HUDEP-2 (cell line): ENCODE measurements around the gene C15orf61.

ENCODE experiments used
- DNase-seq, 76 experiments: peaks; one replicate each; lab custom pipeline; 2025; ENCODE audit not compliant: unreplicated experiment in 76 of 76; lab: John Stamatoyannopoulos, UW

Gene C15orf61

DNA sequence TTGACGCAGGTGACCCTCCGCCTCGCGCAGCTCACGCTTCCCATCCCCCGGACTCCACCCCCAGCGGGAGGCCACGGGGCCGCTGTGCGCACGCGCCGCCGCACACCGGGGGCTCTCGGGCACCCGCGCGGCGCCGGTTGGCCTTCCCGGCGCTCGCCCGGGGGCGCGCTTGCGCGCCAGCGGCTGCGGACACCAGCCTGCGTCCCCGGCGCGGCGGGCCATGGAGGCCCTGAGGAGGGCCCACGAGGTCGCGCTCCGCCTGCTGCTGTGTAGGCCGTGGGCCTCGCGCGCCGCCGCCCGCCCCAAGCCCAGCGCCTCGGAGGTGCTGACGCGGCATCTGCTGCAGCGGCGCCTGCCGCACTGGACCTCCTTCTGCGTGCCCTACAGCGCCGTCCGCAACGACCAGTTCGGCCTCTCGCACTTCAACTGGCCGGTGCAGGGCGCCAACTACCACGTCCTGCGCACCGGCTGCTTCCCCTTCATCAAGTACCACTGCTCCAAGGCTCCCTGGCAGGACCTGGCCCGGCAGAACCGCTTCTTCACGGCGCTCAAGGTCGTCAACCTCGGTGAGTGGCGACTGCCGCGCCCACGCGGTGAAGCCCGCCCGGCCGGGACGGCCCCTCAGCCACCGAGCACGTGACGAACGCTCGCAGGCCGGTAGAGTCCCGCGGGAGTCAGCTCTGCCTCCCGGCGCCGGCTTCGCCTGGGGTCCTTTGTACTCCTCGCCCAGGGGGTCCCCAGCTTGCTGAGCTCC is at the start of gene C15orf61:
Gene C15orf61, plus strand, starts transcription at position 103 of the 754 bp plus-strand sequence. Its CDS starts 118 bp downstream, at position 221.
- peak in 73 of 76 experiments; percentile 15 to 87 (median 68) for DNase-seq

DNA sequence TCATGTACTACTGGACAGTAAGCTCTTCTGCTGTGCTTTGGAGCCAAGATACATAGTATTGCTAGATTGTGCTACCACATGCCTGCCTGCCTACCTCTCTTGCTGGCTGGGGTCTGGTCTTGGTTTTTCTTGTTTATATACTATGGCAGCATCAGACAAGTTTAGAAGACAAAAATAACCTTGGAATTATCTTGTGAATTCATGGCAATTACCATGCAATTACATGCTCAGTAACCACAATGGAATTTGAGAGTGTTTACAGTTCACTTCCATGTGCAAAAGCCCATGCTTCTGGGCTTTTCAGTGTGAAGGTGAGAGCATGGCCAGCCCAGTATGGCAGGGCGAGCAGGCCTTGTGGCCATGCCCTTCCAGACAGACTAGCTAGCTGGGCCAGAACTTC is 48.0 kb upstream of the C15orf61 start:
- no peak for DNase-seq

DNA sequence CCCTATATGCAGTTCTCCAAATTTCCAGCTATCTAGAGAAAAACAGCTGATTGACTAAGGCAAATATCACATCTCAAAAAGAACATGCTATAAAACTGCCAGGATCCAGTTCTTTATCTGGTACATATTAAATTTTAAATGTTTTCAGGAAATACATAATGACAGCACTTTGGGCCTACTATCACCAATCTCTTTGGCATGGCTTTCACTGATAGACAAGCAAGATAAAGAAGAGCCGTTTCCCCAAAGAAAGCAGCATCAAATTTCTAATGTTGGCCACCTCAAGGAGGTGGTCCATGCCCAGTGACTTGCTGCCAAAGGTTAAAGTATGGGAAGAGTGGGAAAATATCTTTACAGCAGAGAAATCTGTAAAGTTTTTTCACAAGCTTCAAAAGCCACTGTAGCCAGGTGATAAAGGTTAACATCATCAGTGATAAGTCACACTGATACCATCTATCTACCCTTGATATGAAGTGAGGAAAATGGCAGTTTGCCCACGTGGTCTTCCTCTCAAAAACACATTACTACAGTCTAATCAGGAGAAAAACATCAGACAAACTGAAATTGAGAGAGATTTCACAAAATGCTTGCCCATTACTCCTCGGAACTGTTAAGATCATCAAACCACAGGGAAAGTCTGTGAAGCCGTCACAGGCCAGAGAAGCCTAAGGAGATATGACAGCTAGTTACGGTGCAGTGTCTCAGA is 46.4 kb upstream of the C15orf61 start:
- DNase-seq, result no peak

DNA sequence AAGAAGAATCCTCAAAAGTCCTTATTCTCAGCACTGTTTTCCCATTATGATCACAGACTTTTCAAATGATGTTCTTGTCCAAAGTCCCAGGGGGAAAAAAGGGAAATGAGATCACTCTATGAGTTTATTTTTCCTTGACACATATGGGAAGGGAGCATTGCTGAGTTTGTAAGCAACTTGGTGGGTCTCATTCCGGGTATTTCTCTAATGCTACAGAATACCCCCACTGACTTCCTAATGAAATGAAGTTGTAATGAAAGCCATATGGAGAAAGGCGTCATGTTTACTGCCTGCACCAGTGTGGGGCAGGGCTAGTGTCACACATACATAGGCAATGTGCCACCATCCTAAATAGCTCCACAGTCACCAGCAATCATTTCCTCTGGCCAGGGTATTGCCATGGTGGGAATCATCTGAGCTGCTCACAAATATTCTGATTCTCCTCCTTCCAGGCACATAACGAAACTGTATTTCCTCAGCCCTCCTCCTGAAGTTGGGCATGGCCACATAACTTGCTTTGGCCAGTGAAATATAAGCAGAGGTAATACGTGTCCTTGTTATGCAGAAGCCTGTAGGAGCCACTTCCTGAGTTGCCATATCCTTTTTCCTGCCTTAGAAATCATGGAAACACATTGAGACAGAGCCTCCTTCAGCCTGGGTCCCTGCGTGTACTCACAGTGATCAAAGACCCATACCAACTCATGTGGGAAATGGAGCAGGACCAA is 41.0 kb upstream of the C15orf61 start:
- no peak for DNase-seq

DNA sequence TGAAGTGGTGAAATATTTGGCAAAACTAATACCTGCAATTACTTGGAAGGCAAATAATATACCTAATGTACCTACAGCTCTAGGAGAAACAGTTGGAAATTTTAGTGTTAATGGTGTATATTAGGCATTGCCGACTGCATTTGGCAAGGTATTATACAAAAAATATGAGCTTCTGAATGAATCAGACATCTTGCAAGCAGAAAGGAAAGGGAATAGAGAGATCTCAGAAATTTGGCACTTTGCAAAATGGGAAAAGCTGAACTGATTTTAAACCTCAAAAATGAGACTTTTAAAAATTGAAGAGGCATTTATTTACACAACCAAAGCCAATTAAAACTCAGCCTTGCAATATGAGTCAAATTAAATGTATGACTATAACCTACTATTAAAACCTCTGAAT is 40.2 kb upstream of the C15orf61 start:
- no peak for DNase-seq

DNA sequence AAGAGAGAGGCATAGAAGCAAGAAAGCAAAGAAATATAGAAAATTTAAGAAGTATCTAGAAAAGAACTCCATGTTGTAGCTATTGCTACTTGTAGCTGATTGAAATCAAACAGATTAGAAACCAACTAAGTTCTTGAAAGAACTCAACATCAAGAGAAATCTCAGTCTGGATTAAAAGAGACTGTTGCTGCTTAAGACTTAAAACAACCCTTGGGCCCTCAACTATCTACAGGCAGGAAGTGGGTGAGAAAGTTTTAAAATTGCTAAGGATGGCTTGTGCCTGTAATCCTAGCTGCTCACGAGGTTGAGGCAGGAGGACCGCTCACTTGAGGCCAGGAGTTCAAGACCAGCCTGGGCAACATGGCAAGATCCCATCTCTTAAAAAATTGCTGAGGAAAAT is 39.3 kb upstream of the C15orf61 start:
- no peak for DNase-seq

DNA sequence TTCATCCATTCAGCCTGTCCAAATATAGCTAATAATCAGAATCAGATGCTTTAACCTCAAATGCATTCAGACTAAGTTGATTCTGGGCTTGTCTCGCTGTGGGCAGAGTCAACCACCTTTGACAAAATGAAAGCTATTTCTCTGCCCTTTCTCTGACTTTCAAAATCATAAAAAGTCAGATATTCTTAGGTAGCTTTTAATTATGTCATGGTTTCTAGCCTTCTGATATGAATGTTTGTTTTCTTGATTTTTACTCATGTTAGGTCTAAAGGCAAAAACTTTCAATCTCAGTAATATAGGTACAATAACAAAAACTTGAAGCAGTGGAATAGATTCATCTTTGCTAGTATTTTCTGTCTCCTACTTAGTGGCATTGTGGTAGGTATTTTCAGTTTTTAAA is 25.3 kb upstream of the C15orf61 start:
- DNase-seq, result no peak

DNA sequence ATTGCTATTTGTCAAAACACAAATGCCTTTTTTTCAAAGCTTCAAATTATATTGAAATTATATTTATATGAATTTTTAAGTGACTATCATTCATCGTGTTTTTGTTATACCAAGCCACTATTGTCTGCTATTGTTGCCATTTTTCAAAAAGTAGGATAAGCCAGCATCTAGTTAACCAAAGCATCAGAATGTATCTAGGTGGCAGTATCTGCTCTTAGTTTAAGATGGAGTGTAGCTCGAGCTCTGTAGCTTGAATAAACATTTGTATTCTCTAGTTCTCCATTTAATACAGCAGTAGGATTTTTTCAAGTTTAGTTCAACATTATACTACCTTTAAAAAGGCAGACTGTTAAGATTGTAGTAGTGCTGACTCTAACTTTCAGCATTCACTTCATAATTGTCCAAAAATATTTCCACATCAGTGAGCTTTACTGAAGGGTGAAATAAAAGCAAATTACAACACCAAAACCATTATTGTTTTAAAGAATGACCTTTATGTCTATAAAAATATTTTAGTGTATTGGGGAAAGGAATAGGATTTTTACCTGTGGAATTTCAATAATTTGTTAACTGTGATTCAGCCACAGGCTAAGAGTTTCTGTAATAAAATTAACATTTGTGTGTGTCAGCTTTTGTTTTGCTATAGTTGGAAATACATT is 19.6 kb upstream of the C15orf61 start:
- peak in 3 of 76 experiments; percentile 3 to 7 (median 6) for DNase-seq

DNA sequence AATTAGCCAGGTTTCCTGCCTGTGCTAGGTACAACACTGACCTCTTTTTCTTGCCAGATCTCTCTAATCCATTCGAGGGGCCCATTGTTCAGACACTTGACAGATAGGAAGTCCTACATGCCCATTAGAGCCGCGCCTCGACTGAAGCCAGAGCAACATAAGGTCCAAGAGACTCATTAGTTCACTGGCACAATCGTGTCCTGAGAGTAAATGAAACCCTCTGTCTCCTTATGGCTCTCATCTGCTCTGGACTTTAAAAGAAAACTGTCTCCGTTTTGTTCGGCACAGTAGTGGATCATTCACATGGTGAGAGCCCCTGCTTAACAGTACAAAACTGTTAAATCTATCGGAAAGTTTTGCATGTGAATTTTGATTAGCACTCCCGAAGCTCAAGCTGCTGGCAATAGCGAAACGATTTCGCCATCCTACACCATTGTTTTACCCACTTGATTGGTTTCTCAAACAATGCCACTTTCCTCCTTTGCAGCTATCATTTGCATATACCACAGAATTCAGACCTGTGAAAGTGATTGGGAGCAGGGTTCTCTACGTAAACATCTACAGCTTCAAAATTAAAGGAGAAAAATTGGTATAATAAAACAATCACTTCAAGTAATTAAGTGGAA is 19.0 kb upstream of the C15orf61 start:
- no peak for DNase-seq

DNA sequence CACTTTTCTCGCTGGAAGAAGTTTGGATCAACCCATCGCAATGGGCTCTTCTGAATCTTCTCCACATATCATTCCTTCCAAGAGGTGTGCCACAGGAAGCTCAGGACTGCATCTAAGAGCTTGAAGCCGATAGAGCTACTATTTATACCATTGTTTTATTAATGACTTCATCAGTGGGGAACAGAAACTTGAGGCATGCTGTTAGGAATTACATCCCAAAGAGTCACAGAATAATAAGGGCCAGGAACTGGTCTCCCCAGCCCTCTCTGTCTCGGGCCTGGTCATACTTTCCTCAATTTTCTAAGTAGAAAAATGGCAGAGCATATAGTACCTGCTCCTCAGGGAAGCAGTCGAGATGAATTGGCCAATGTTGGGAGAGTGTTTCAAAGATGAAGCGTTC is 16.9 kb upstream of the C15orf61 start:
- no peak for DNase-seq

DNA sequence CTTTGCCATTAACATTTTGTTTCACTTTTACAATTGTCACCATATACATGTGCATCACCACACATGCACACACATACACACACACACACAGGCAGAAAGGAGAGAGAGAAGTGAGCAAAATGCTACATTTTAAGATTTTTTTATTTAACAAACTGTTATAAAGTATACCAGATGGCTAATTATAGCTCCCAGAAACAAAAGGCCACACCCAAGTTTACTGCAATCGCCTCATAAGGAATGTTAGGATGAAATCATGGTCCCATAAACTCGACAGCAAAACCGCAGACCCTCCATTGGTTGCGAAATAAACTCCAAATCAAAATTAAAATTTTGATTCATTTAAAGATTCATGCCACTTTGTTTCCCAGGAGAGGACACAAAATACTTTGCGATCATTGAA is 16.1 kb upstream of the C15orf61 start:
- no peak for DNase-seq

DNA sequence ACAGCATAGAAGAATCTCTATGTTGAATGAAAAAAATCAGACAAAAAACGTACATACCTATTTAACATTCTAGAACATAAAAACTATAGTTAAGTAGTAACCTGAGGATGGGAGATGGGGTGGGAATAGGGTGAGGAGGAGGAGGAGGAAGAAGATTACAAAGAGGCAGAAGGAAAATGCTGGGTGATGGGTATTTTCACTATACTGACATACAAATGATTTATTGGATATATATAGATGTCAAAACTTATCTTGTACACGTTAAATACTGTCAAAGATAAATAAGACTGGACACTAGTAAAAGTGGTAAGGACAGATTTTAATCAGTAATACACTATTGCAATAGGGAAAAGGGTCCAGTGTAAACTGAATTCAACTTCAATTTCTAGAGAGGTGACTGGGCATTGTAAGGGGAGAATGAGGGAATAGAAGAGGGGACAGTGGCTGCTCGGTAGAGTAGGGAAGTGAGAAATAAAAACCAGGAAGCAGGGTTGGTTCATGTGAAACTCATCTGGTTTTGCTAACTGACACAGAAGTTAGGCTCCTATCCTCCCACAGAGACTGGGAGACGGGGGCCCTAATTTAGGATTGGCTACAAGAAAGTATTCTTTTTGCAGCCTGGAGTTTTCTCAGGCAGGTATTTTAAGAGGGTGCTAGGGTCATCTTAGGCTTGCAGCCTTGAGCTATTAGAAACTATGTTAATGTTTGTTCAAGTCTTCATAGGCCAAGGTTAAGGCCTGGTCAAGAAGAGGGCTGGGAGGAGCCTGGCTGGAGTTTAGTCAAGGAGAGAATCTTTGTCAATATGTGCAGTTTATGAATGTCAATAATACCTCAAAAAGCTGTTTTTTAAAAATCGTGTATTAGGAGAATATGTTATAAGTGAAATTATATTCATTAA is 15.0 kb upstream of the C15orf61 start:
- DNase-seq, result no peak

DNA sequence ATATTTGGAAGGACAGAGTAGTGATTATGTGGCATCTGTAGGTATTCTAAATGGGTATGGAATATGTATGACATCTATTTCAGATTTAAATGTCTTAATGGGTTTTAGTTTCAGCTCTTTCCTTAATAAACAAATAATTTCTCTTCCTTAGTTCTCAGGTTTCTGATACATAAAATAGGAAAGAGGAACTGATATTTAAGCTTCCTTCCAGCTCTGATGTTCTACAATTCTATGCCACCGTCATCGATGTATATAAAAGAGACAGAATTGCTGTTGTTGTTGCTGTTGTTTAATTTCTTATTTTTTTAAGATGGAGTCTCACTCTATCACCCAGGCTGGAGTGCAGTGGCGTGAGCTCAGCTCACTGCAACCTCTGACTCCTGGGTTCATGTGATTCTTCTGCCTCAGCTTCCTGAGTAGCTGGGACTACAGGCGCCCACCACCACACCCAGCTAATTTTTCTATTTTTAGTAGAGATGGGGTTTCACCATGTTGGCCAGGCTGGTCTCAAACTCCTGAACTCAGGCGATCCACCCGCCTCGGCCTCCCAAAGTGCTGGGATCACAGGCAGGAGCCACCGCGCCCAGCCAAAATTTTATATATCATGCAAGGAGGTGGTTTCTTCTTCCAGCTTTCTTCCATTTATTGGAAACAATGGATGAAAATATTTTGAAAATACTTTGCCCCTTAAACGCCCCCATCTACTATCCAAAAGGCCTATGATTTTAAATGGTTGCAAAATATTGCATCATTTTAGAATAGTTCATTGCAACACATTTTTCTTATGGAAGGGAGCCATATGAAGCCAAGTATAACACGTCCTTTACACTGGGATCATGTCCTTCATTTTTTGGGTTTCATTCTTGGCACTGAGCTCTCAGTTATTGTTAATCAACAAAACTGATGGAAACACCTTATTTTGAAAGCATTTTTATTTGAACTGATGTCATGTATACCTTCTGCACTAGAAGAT is 13.9 kb upstream of the C15orf61 start:
- no peak for DNase-seq

DNA sequence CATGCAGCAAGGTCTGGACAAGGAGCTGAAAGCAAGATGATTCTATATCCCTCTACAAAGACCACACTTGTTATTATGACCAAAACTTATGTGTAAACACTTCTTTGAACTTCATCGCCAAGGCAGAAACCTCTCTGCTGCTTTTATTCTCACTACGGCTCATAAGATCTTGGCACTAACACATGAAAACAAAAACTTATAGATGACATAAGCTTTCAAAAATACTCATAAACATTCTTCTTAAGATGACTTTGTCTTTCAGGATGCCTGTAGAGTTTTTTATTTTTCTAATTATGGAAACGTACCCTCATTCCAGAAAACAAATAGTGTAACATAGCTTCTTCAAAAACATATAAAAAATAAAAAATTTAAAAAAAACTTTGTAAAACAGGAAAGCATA is 12.5 kb upstream of the C15orf61 start:
- DNase-seq, result no peak

DNA sequence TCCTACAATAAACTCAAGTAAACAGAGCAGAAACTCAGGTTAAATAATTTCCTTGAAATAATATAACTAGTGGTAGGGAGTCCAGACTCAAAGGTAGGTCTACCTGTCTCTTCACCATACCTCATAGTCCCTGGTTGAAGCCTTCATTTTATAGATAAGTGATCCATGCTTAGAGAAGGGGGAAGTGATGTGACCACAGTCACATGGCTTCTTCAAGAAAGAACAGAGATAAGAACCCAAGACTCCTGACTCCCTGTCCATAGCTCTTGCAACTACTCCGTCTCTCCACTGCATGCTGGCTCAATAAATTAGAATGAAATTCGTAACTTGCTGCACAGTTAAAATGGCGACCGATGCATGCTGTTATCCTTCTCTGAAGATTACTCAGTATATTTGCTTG is 11.0 kb upstream of the C15orf61 start:
- peak in 17 of 76 experiments; percentile 2 to 40 (median 11) for DNase-seq

DNA sequence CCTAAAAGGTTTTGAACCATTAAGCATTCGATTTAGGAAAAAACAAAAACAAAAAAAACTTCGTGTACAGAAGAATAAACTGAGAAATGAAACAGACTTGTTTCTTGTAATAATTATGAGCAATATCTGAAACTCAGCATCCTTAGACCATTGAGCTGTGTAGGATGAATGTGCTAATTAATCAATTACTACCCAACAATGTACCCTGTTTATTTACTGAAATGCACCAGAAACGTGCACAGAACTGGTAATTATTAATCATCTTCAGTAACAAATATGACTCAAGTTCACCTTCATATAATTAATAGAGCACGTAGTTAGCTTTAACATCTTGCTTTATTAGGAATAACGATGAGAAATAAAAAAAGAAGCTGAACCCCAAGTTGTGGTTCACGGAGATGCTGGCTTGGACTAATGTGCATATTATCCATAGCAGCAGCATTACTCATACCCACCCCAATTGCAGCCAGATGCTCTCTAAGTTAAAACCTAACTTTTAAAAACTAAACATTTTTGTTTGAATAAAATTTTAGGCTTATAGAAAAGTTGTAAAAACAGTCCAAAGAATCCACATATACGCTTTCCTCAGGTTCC is 10.2 kb upstream of the C15orf61 start:
- no peak for DNase-seq

DNA sequence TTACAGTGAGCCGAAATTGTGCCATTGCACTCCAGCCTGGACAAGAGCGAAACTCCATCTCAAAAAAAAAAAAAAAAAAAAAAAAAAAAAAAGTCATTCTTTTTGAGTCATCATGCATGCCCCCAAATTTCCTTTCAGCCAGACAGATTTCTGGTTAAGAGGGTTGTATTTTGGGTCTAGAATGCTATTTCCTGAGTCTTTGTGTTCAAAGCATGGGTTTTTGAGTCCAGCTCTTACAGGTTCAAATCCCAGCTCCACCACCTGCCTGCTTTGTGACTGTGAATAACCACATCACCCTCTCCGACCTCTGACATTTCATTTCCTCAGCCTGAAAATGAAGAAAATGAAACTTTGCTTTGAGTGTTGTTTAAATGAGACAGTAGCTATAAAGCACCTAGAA is 9.3 kb upstream of the C15orf61 start:
- no peak for DNase-seq

DNA sequence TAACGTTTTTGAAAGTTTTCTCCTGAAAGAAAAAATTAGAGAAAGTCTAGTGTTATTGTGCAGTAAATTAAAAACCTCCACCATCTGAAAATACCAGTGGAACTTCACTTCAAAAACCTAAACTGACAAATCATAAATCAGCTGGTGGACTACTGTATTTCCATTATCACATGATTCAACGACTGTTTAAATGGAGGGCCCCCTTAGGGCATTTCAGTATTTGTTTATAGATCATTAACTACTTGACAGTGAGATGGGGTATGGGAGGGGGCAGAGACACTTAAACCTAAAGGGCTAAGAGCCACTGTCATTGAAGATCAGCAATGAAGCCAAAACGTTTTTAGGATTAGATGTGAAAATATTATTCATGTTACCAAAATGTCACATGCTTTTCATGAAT is 8.8 kb upstream of the C15orf61 start:
- no peak for DNase-seq
